Ureter (tissue), 1 donor: Measurements from ENCODE around the gene RAB35. TPM values are rescaled to one million over a fixed set of nuclear protein-coding genes. Genes with fewer than 3 reads are reported as not detected.
A peak's percentile ranks its signal among the peaks of the same experiment; 100 is the strongest.

Source experiments
- DNase-seq: peaks from one replicate; pipeline ENCODE4 v3.0.0-alpha.2; 2020; ENCODE audit warnings: low spot score
- total RNA-seq: library from RNA; stranded (reverse); gene quantifications from one replicate; pipeline ENCODE4 v1.2.4, GENCODE V29; 2023
- donor health status: DM: yes; HTN: yes; CAD: no.

RAB35 gene
- total RNA-seq, 1 donor from 2014 or later: 47.5 TPM

DNA sequence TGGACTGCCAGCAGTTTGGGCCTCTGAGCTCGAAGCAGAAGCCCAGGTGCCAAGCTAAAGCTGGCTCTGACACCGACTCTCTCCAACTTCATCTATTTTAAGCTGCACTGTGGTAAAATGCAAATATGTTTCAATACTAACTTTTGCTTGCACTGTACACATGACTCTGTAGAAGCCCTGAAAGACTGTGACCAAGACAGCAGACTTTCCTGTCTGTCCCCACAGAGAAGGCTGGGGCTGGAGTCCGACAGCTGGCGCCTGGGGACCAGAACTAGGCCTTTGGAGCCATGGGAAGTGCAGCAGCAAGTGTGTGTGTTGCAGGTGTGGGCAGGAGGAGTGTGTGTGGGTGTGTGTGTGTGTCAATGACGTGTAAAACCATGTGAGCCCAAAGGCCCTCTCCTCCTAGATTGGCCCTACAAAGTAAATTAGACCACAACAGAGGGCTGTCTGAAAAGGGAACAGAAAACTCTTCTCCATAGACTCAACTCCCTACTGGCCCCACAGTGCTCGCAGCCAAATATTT lies 16.4 kb upstream of the RAB35 start:
- DNase-seq: no peak

DNA sequence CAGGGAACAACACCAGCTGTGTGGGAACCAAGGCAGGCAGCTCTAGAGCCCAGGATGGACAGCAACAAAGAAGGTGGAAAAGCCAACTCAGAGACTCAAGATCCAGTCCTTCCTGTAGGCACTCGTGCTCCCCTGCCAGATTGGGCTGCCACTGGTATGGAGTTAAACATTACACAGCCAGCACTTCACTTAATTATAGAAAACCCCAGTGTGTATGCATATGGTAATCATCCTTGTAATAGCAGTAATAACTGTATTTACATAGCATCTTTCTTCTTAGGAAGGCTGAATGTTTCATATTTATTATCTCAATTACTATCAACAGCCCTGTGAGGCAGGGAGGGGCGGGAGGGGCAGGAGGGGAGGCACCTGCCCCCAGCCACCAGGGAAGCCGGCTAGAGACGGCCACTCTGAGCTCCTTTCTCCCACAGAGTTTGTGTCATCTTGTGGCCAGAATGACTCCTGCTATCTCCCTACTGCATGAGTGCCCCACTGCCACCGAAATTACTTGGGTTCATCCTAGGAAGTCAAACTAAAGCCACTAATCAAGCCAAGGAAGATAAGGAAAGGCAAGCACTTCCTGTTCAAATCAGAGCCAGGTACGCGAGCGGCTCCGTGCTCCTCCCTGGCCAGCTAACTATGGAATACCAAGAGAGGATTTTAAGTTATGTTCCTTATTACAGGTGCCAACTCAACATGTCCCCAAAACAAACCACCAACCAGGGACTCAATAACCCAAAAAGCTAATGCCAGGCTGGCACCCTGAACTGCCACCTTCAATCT lies 15.7 kb upstream of the RAB35 start:
- no peak for DNase-seq

DNA sequence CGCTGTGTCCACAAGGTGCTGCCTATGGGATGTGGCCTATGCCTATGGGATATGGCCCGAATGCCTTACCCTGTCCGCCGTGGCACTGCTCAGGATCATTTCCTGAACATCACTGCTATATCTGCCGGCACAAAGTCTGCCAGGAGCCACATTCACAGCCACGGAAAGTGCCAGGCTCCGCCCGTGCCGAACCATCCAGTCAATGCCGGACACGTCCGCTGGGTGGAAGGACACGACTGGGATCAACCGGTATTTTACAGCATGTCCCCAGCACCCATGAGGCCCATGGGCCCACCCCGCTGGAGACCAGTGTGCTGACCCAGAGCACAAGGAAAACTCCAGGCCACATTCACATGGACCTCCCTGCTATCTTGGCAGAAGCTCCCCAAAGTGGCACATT lies 14.6 kb upstream of the RAB35 start:
- DNase-seq: no peak

DNA sequence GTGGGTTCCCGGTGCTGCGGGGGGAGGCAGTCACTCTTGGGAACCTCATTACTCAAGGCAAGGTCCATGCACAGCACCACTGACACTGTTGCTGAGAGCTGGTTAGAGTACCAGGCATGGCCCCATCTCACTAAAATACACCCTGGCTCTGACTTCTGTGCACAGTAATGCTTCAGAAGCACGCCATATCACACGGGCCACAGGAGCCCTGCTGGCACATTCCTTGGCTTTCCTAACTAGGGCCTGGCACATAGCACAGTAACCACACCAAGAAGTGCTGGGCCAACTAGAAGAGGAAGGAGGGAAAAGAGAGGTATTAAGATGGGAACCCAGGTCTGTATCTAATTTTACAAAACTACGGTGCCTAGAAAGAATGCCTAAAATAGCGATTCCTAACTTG lies 13.5 kb upstream of the RAB35 start:
- DNase-seq: no peak

DNA sequence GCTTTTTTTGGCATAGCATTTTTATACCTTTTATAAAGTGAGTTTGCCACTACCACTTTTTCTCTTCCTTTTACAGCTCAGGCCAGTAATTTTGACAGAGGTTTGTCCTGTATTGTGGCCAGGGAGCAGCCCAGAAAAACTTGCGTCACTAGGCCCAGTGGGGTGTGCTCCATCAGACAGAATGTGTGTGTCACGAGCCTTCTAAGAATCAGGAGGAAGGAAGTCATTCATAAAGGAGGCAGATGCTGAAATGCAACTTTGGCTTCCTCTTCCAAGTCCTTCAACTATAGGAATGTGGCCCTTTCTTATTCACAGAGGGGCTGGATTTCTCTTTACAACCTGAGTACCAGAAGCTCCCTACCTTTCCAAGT lies 10.1 kb upstream of the RAB35 start:
- DNase-seq: no peak

DNA sequence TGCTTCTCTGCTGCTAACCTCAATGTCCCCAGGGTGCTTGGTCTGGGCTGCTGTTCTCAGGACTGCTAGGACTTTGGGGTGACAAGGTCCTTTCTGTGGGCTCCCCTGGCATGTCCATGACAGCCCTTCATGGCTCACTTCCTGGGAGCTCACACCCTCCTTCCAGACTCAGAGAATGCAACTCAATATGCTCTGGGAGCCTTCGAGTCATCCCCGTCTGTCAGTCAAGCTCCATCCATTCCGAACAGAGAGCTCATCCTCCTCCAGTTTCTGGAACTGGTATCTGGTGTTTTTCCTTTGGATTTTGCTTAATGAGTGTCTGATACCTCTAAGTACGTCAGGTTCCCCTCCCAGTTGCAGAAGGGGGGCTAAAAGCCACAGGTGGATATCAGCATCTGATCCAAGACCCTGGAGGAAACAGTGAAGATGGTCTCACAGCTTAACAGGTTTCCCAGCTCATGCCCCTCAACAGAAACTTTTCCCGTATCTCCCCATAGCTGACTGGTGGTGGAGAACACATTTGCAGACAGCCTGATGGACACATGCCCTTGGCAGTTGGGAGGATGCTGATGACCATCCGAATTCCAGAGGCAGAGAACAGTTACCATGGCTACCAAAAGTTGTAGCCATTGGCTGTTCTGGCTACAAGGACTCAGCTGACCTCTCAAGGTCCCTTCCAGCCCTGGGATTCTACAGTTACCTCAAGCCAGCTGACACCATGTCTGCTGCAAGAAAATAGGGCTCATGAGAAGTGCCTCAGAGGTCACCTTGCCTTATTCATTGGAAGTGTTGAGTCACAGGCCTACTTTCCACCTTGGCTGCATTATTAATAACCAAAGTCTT lies 9.5 kb upstream of the RAB35 start:
- no peak for DNase-seq

DNA sequence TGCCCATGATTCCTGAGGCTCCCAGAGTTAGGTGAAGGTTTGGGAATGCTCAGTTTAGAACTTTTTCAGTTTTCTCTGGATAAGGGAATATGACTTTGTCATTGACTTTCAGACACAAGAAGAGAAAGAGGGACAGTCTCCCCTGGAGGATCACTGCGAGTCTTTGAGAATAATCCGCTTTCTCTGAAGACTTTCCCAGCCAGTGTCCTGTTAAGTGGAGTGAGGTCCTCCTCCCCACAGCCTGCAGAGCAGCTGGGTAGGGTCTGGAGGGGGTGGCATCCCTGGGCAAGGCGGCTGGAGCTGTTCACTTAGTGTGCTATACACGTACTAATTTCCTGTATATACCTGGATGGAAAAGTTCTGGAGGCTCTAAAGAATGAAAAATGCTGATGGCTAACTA lies 8.5 kb upstream of the RAB35 start:
- DNase-seq: no peak

DNA sequence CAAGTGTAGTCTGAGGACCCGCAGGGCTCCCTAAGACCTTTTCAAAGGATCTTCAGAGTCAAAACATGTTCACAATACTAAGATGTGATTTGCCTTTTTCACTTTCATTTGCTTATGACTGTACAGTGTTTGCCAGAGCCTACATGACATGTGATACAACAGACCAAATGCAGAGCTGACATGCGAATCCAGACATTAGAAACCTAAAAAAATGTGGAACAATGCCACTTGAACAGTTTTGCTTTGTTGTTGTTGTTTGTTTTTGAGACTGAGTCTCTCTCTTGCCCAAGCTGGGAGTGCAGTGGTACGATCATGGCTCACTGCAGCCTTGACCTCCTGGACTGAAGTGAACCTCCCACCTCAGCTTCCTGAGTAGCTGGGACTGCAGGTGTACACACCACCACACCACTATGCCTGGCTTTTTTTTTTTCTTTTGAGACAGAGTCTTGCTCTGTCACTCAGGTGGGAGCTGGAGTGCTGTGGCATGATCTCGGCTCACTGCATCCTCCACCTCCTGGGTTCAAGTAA lies 5.3 kb upstream of the RAB35 start:
- DNase-seq: no peak

DNA sequence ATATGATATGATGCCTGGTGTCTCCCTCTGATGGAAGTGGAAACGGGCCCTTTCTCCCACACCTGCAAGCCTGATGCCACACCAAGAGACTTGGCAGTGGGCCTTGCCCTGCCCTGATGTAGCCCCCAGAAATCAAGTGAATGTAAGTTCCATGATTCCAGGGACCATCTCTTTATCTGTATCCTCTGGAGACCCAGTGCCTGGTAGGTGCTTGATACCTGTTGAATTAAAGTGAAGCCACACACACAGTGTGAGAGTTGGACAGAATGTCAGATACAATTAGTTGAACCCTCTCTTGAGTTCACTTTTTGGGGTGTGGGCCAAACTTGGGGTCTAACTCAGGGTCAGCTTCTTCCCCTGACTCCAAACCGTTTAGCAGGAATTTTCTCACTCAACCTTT lies 4.8 kb upstream of the RAB35 start:
- no peak for DNase-seq

DNA sequence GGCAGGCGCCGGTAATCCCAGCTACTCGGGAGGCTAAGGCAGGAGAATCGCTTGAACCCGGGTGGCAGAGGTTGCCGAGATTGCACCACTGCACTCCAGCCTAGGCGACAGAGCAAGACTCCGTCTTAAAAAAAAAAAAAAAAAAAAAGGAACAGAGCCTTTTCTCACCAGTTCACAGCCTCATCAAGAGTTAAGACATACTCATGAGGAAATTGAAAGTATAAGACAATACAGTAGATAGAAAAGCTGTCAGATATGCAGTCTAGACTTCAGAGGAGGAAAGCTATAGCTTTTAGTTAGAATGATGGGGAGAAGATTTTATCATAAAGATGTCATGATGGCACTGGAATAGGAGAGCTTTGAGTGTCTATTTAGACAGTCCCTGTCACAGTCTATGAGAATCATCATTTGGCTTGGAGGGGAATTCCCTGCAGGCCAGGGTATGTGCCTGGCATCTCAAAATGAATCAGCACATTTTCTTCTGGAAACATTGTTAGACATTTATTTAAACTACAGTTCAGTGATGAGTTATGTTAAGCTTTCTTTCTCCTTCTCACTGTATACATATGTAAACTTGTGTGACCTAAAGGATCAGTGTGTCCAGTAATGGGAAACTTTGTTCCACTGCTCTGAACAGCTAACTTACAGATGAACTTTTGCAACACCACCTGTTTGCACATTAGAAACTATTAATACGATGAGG lies 2.9 kb upstream of the RAB35 start:
- no peak for DNase-seq

DNA sequence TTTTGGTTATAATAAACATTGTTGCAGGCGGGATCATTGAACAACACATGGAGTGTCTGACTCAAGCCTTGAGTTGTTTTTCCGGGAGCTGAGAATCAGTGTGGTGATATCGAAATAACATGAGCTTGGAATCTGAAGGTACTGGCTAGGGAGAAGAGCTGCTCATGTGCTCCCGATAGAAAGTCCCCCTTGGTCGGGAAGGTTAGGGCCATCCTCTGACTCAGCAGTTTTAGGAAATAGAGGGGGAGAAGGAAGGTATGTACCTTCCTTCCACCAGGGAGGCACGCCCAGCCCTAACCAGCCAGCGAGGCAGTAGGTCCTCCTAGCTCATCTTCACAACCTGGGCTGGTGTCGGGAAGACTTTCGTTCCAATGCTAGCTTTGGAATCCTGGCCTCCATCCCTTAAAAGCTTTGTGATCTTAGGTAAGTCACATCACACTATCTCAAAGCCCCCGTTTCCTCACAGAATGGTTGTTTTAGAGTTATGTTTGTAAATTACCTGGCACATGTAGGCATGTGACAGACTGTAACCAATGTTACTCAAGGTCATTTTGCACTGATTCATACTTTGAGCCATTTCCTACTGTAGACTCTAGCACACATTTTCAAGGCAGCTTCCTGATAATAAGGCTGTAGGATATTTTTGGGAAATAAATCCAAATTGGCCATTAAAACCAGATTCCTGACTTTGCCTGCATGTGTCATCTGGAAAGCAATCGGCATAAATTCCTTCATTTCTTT lies 1.9 kb upstream of the RAB35 start:
- no peak for DNase-seq

DNA sequence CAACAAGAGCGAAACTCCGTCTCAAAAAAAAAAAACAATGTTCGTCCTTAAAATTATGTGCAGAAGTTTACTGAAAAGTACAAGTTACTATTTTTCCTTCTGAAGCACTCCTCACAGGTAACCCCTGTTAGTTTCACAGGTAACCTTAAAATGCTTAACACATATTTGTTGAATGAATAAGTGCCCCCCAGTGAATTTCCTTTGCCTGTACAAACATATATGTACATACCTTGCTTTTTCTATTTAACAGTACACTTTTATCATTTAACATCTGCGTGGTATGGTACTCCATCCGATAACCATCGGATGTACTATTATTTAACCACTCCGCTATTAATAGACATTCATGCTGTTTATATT lies 1.4 kb upstream of the RAB35 start:
- no peak for DNase-seq

DNA sequence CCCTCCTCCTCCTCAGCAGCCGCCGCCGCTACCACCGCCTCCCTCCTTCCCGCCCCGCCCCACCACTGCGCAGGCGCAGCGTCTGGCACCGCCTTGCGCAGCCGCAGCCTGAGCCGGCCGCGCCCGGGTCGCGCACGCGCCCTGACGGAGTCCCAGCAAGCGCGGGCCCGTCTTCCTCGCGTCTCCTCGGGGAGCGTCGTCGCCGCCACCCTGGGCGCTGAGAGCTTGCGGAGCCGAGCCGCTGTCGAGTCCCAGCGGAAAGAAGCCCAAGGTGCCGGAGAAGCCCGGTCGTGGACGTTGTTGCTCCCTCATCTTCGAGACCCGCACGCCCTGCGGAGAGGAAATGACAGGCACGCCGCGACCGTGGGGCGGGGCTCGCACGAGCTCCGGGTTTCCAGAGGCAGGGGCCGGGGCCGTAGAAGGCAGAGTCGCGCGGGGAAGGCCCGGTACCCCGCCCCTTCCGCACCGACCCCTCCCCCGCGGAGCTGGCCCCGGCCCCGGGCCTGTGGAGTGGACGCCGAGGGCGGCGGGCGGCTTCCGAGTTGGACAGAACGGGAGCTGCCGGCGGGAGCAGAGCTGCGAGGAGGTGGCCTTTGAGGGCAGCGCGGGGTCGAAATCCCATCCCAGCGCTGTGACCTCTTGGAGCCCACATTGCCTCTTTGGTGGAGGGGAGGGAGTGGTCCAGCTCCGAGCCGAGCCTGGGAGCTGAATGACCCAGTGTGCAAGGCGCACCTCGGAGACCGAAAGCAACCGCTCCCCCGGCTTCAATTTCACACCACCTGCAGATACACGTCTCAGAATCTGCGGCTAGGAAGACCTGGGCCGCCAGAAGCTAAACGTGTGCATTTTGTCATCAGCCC lies 469 bp upstream of the RAB35 start:
- peak; percentile 97 for DNase-seq

DNA sequence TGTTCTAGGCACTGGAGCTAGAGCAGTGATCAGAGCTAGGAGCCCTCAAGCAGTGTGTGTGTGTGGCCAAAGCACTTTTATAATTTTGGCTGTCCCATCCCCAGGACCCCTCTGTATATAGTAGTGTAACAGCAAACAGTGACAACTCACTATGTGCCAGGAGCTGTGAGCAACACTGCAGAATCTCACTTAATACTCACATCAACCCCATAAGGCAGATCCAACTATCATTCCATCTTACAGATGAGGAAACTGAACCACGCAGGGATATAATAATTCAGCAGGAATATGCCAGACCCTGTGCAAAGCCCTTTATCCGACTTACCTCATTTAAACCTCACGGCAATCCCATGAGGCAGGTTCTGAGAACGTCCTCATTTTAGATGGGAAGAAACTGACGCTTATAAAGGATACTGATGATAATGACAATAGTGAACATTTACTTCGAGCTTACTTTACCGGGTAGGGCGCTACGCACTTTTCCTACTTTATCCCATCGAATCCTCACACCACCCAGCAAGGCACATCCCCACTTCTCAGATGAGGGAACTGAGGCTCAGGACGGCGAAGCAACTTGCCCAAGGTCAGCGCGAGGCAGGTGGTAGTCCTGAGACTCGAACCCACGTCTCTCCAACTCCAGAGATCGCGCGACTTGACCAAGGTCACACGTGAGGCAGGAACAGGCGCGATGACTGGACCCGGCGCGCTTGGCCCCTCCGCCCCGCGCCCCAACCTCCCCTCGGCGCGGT lies 687 bp downstream of the RAB35 start:
- no peak for DNase-seq

DNA sequence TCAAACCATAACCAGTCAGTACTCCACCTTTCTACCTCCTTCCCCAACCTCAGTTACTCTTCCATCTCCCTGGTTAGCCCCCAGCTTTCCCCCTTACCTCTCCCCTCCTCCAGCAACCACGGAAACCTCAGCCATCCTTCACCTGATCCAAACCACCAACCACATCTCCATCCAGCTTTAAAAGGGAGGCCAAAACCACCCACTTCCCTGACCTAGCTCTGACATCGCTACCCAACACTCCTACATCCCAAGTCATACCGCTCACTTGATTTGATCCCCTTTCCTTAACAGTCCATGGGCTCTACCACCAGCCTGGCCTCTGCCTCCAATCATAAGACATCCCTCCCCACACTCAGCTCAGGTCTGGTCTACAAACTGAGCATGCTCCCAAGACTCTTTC lies 1.5 kb downstream of the RAB35 start:
- DNase-seq: no peak

DNA sequence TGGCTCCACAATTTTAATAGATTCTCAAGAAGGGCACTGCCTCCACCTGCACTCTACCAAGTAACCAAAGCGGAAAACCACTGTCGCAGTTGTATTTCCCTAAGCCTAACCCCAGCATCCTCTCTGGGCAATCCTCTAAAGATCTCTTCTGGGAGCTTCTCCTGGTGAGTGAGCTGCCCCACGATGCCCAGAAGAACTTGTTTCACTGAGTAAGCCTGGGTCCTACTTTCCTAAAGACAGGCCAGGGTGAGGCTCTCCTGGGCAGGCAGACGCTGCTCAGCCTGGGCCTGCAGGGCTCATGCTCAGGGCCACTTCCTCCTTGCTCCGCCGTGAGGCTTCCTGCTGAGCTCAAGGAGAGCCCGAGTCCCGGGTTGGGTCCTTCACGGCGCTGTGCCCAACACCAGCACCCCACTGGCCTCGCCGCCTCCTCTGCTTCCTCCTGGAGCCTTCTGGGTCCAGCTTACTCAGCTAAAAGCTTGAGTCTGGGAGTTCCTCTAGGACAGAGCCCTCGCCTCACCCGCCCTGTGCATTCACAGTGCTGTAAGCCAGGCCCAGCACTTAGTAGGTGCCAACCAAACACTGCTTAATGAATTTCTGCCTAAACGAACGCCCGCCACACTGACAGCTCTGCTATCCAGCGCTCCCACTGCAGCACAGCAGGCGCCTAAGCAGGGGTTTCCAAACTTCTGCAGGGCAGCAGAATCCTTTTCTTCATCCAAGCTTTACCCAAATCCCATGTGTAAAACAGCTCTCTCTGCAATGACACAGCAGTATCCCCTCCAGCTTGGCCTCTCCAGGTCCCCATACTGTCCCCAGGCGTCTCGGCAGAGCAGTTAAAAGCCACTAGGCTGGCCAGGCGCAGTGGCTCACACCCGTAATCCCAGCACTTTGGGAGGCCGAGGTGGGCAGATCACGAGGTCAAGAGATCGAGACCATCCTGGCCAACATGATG lies 5.7 kb downstream of the RAB35 start:
- peak; percentile 80 for DNase-seq

DNA sequence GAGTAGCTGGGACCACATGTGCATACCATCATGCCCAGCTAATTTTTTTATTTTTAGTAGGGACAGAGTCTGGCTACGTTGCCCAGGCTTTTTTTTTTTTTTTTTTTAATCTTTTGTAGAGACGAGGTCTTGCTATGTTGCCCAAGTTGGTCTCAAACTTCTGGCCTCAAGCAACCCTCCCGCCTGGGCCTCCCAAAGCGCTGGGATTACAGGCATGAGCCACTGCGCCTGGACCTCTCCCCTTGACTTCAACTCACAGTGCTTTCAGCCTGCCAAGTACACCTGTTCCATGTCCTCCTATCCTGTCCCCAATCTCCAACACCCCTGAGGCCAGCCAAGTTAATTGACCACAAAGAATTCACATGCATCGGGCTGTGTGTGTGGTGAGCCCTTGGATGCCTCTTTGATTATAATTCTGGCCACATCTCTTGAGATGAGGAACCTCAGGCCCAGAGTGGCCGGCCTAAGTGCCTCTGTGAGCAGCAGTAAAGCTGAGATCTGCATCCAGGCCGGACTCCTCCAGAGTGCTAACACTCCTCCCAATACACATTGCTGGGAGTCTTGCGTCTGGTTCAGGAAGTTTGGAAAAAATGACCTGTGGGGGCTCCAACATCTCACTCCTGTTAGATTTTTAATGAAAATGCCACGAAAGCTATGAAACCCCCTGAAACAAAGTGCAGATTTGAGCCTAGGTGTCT lies 6.8 kb downstream of the RAB35 start:
- DNase-seq: no peak

DNA sequence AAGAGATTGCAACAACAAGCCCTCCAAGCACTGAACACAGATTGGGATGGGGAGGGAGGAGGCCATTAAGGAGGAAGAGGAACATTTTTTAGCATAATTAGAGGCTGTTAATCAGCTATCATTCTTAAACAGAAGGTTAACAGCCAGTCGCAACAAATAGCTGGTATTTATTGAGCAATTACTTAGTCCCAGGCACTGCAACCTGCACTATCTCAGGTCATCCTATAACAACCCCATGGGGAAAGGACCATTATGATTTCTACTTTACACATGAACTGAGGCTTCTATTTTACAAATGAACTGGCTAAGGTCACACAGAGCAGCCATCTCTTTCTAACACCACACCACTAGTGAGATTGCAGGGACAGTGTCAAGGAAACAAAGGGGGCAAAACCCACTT lies 10.4 kb downstream of the RAB35 start:
- no peak for DNase-seq
